ENCODE measurements around the gene SIM2.

Gene SIM2

DNA sequence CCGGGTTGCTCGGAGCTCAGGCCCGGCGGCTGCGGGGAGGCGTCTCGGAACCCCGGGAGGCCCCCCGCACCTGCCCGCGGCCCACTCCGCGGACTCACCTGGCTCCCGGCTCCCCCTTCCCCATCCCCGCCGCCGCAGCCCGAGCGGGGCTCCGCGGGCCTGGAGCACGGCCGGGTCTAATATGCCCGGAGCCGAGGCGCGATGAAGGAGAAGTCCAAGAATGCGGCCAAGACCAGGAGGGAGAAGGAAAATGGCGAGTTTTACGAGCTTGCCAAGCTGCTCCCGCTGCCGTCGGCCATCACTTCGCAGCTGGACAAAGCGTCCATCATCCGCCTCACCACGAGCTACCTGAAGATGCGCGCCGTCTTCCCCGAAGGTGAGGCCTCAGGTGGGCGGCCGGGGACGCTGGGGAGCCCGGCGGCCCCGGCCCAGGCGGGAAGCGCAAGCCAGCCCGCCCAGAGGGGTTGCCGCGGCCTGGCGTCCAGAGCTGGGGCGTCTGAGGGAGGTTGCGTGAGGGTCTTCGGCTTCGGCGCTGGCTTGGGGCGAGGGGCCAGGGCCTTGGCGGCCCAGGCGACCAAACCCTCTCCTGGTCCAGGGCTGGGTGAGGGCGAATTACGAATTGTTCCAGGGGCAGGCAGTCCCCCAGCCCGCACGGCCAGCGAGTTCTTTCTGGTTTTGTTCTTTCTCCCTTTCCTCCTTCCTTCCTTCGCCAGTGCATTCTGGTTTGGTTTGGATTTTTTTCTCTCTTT lies 805 bp downstream of the SIM2 start:
- in situ Hi-C loops (cut with MboI; ENCODE audit: low sequenced_read_pairs): no loop called here

- in situ Hi-C loops (cut with MboI; ENCODE audit: low sequenced_read_pairs): no loop called here
Observed at GRCh38 chr21:36700295-36700970, 1.5 kb downstream of the SIM2 start.

GRCh38 chr21:36700971-36701755 lies 2.2 kb downstream of the SIM2 start:
- in situ Hi-C loops (cut with MboI; ENCODE audit: low sequenced_read_pairs): no loop called here

GRCh38 chr21:36701756-36702621 lies 3.1 kb downstream of the SIM2 start:
- in situ Hi-C loops (cut with MboI; ENCODE audit: low sequenced_read_pairs): no loop called here

DNA sequence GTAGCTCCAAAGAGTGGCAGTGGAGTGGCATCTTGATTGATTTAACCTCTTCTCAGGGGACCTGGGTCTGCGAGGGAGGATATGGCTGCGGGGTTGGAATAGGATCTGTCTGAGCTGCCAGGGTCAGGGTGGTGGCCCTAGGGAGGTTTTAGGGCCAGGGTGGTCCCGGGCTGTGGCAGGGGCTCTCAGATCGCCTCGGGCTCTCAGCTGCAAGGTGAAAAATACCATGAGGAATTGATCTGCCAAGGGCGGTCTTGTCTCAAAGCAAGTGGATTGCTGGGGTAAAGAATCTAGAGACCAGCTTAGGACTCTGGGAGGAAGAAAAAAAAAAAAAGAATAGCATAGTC lies 3.7 kb downstream of the SIM2 start:
- in situ Hi-C loops (cut with MboI; ENCODE audit: low sequenced_read_pairs): no loop called here

DNA sequence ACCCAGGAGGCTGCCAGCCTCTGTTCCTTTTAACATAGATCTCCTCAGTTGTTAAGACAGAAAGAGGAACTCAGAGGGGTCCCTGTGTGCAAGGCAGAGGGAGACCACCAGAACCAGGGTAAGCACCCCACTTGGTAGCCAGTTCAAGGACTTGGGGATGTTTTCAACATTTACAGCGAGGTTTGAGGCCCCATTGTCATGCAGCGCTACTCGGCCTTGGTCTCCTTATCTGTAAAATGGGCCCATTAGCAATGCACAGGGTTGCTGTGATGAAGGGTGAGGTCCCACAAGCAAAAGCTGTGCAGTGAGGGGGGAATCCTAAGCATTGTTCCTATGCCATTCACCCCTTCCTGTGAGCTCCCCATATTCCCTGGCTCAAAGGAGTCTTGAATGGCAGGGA lies 4.2 kb downstream of the SIM2 start:
- in situ Hi-C loops (cut with MboI; ENCODE audit: low sequenced_read_pairs): no loop called here

DNA sequence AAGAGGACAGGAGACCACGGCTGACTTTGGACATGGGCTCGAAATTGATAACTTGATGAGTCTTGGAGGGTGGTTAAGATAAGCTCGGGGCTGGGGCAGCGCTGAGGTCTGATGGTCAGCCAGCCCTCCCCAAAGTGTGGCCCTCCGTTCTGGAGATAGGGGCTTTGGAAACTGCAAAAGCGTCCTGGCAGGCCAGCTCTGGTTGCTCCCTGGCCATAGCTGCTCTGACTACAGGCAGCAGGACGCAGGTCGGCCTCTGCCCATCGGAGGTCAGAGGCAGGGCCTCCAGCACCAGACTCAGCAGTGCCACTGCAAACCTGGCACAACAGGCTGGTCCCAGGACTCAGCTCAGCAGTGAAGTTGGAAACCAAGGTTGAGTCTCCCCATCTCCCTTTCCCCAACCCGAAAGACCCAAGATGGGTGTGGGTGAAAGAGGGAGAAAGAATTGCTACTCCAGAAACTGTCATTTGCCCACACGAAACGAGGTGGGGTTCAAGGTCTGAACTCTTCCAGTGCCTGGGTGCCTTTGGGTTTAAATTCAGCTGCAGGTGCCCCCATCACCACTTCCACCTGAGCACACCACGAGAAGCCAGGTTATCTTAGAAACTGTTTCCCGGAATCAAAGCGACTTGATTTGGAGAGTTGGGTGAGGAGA lies 4.8 kb downstream of the SIM2 start:
- in situ Hi-C loops (cut with MboI; ENCODE audit: low sequenced_read_pairs): no loop called here

DNA sequence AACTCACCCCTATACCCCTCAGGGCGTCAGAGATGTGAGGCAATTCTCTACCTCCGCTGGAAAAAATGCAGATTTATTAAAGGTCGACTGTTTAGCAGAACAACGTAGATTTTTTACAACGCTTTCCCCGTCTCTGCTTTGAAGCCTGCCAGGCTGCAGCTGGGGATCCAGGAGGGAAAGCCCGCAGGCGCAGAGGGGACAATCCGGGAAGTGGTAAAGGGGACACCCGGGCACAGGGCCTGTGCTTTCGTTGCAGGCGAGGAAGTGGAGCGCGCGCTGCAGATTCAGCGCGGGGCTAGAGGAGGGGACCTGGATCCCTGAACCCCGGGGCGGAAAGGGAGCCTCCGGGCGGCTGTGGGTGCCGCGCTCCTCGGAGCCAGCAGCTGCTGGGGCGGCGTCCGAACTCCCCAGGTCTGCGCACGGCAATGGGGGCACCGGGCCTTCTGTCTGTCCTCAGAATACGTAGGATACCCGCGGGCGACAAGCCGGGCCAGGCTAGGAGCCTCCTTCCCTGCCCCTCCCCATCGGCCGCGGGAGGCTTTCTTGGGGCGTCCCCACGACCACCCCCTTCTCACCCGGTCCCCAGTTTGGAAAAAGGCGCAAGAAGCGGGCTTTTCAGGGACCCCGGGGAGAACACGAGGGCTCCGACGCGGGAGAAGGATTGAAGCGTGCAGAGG lies 5.5 kb downstream of the SIM2 start:
- in situ Hi-C loops (cut with MboI; ENCODE audit: low sequenced_read_pairs): no loop called here

DNA sequence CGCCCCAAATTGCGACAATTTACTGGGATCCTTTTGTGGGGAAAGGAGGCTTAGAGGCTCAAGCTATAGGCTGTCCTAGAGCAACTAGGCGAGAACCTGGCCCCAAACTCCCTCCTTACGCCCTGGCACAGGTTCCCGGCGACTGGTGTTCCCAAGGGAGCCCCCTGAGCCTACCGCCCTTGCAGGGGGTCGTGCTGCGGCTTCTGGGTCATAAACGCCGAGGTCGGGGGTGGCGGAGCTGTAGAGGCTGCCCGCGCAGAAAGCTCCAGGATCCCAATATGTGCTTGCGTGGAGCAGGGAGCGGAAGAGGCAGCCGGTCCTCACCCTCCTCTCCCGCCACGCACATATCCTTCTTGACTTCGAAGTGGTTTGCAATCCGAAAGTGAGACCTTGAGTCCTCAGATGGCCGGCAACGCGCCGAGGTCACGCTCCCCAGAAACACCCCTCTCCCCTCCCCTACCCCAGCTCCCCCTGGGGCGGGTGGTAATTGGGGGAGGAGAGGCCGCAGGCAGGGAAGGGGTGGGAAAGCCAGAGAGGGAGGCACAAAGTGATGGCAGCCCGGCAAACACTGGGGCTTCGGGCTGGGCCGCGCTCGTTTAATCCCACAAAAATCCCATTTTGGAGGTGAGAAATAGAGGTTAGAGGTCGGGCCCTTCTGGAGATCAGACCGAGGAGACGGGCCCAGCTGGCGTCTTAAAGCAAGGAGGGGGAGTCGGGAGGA lies 6.2 kb downstream of the SIM2 start:
- in situ Hi-C loops (cut with MboI; ENCODE audit: low sequenced_read_pairs): no loop called here

DNA sequence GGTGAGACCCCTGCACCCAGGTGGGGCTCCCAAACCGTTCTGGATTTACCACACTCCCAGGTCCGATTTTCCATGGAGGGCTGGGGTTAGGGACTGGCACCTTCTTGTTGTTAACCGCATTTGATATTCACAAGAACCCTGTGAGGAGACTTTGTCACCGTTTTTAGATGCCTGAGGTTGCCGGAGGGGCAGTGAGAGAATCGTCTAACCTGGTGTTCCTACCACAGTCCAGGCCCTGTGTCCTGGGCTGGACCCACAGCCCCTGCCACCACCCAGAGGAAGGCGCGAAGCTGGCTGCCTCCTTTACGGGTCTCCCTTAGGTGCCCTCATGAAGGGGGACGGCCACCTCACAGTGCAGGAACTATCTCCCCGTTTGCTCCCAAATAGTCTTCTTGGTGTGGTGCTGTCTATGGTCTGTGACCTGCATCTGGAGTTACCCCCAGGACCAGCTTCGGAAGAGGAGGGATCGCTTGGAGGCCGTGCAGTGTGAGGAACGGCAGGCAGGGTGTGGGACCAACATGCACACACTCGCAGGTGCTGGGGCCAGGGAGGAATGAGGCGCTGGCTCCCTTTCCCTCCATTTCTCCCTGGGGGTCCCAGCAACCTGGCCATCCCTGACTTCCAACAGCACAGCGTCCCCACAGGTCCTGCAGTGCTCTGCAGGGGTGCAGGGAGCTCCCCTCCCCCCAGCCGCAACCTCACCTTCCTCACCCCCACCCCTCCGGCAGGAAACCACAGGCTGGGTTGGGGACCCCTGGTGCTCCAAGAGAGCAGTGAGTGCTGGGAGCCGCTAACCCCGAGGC lies 7.0 kb downstream of the SIM2 start:
- in situ Hi-C loops (cut with MboI; ENCODE audit: low sequenced_read_pairs): no loop called here

DNA sequence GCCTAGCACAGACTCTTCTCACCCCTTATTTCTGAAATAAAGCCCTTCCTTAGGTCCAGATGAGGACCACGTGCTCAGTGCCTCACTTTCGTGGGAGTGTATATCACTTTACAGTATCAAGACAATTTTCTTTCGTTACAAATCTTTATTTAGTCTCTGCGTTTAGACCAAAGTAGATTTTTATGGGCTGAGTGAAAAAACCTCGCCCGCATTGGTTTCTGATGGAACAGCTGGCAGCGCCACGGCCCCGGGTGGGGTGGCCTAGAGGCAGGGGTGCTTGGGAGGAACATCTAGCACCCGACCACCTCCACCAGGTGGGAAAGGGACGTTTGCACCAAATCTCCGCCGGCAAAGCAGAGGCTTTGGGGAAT lies 7.6 kb downstream of the SIM2 start:
- in situ Hi-C loops (cut with MboI; ENCODE audit: low sequenced_read_pairs): no loop called here

DNA sequence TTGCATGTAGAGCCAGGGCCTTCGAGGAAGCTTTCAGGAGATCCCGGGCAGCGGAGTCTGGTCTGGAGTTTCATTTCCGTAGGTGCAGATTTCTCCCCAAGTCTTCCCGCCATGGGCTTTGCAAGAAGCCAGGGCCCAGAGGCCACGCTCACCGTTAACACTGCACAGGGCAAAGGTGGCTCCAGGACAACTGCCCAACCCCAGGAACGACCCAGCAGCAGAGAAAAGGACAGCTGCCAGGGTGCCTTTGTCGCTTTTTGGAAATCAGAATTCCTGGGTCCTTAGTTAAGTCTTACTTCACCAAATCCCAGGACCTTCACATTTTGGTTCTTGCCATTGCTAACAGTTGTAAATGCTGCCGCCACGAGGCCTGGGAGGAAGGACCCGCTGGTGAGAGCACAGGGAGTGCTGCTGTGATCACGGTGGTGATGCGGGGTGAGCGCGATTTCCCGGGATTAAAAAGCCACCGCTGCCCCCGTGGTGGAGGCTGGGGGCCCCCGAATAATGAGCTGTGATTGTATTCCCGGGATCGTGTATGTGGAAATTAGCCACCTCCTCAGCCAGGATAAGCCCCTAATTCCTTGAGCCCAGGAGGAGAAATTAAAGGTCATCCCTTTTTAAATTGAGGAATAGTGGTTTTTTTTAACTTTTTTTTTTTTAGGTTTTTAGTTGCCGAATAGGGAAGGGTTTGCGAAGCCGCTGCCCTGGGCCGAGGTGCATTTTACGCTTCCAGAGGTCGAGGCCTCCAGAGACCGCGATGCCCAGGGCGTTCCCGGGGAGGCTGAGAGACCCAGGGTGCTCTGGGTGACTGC lies 8.2 kb downstream of the SIM2 start:
- in situ Hi-C loops (cut with MboI; ENCODE audit: low sequenced_read_pairs): no loop called here

- in situ Hi-C loops (cut with MboI; ENCODE audit: low sequenced_read_pairs): no loop called here
Observed at GRCh38 chr21:36707763-36708285, 8.9 kb downstream of the SIM2 start.

GRCh38 chr21:36708286-36709029 lies 9.5 kb downstream of the SIM2 start:
- in situ Hi-C loops (cut with MboI; ENCODE audit: low sequenced_read_pairs): no loop called here

GRCh38 chr21:36709030-36709867 lies 10.3 kb downstream of the SIM2 start:
- in situ Hi-C loops (cut with MboI; ENCODE audit: low sequenced_read_pairs): no loop called here

Data from HL-60/S4 (cell line).